Sigmoid colon (tissue), 7 donors: ENCODE data around the gene PSORS1C2. TPM values are rescaled to one million over a fixed set of nuclear protein-coding genes. Genes with fewer than 3 reads are reported as not detected.

Source experiments
- DNase-seq: peaks from one replicate; pipeline ENCODE4 v3.0.0-alpha.2; 2019
- H3K27ac ChIP-seq, 4 donors: fragments of 200-600 bp; sonication (generic); one replicate each; pipeline ENCODE4 v1.5.1; 2016 to 2019; ENCODE audit warnings: mild to moderate bottlenecking in 1 of 4
- H3K27me3 ChIP-seq, 3 donors: fragments of 200-600 bp; sonication (generic); one replicate each; pipeline ENCODE4 v1.5.1; 2019; ENCODE audit warnings: mild to moderate bottlenecking in 1 of 3
- H3K36me3 ChIP-seq, 4 donors: fragments of 200-600 bp; sonication (generic); one replicate each; pipeline ENCODE4 v1.5.1; 2016 to 2019
- H3K4me1 ChIP-seq, 4 donors: fragments of 200-600 bp; sonication (generic); one replicate each; pipeline ENCODE4 v1.5.1; 2017 to 2019
- H3K4me3 ChIP-seq, 4 donors: fragments of 200-600 bp; sonication (generic); one replicate each; pipeline ENCODE4 v1.5.1; 2017 to 2019; ENCODE audit warnings: mild to moderate bottlenecking in 2 of 4, moderate library complexity in 1 of 4
- H3K9me3 ChIP-seq, 4 donors: fragments of 200-600 bp in 3 of 4; sonication (generic) in 3 of 4; one replicate each; pipeline versions ENCODE4 v1.5.1 to v1.6.1; 2013 to 2019
- EP300 ChIP-seq, 4 donors: sonication (generic); formaldehyde crosslinking; IDR thresholded peaks; one replicate each; pipeline ENCODE4 v1.6.1; 2017; ENCODE audit warnings: antibody characterized with exemption in 4 of 4
- POLR2A ChIP-seq, 2 donors: fragments of 450-650 bp; IDR thresholded peaks; one replicate each; pipeline ENCODE4 v1.6.1; 2016; ENCODE audit warnings: antibody characterized with exemption in 2 of 2, mild to moderate bottlenecking in 2 of 2, moderate library complexity in 2 of 2
- POLR2AphosphoS5 ChIP-seq, 4 donors: sonication (generic); formaldehyde crosslinking; IDR thresholded peaks; one replicate each; pipeline ENCODE4 v1.6.1; 2017; ENCODE audit warnings: antibody characterized with exemption in 4 of 4
- WGBS, 2 donors: extraction: QIAGEN DNeasy Blood & Tissue Kit; methylation state at CpG; one replicate each; pipeline ENCODE4 v1.1.7; 2013; 5-methylcytosine and 5-hydroxymethylcytosine counted together
- intact Hi-C: fragments of 100-400 bp; cut with DNase I; formaldehyde crosslinking; loops from one replicate; pipeline ENCODE4 v1.15.1; 2023
- polyA plus RNA-seq, 3 donors: library from polyadenylated mRNA; stranded (reverse); fragments of 200-250 nt; gene quantifications; one replicate each; pipeline ENCODE4 v1.2.3, GENCODE V29; 2013
- small RNA-seq, 3 donors: library from RNA; depleted of rRNA; stranded (forward); fragments of <200 nt; gene quantifications; one replicate each; pipeline ENCODE3, GENCODE V24; 2016
- total RNA-seq, 4 donors: library from RNA; depleted of rRNA; stranded (reverse); fragments of >200 nt; gene quantifications; one replicate each; pipeline ENCODE4 v1.1.0, GENCODE V29; 2016
- TF ChIP-seq, protein P1 (sequence below), 4 experiments: fragments of 450-650 bp in 3 of 4; fragments of 200-600 bp in 1 of 4; IDR thresholded peaks; one replicate each; pipeline ENCODE4 v1.5.1; 2016 to 2019; ENCODE audit warnings: antibody characterized with exemption in 4 of 4, mild to moderate bottlenecking in 3 of 4, moderate library complexity in 2 of 4
- donor health status: healthy with polysubstance abuse.
- donor health status: Bipolar disorder and iron deficiency.
- donor health status: healthy.

PSORS1C2 gene
- total and polyA plus RNA-seq, 7 donors = not detected

DNA sequence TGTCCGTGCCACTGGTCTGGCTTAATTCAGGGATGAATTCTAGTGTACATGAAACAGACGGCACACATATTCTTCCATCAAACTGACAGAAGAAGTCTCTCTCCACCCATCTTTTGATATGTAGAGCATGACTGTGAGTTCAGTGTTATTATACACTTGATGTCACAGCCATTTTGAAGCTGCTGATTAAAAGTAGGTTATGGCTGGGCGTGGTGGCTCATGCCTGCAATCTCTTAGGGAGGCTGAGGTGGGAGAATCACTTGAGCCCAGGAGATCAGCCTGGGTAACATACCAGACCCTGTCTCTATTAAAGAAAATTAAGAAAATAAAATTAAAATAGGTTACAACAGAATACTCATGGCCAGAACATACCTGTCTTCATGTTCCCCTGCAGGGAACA lies 47.2 kb downstream of the PSORS1C2 start:
- H3K27me3 ChIP-seq = peaks cover 0 to 11% (median 0%) of the 10 kb centered on the region in 3 donors
- H3K36me3 ChIP-seq = no peaks in the 10 kb centered on the region
- 16 to 36% methylated on average over 3 of the region's 3 CpGs for WGBS, 2 donors
- peaks cover 0 to 7% (median 3%) of the 10 kb centered on the region in 4 donors for H3K4me1 ChIP-seq
- no peak for DNase-seq
- no peak overlapping the region for H3K27ac ChIP-seq
- H3K4me3 ChIP-seq = no peak overlapping the region
- intact Hi-C loops = no loop called here
- no peaks in the 10 kb centered on the region for H3K9me3 ChIP-seq
- TF ChIP-seq POLR2AphosphoS5 (IDR thresholded peaks at IDR 0.05) = no peak
- TF ChIP-seq, protein P1, sequence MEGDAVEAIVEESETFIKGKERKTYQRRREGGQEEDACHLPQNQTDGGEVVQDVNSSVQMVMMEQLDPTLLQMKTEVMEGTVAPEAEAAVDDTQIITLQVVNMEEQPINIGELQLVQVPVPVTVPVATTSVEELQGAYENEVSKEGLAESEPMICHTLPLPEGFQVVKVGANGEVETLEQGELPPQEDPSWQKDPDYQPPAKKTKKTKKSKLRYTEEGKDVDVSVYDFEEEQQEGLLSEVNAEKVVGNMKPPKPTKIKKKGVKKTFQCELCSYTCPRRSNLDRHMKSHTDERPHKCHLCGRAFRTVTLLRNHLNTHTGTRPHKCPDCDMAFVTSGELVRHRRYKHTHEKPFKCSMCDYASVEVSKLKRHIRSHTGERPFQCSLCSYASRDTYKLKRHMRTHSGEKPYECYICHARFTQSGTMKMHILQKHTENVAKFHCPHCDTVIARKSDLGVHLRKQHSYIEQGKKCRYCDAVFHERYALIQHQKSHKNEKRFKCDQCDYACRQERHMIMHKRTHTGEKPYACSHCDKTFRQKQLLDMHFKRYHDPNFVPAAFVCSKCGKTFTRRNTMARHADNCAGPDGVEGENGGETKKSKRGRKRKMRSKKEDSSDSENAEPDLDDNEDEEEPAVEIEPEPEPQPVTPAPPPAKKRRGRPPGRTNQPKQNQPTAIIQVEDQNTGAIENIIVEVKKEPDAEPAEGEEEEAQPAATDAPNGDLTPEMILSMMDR (IDR thresholded peaks at IDR 0.05) = no peak
- TF ChIP-seq POLR2A (IDR thresholded peaks at IDR 0.05) = no peak
- no peak for TF ChIP-seq EP300 (IDR thresholded peaks at IDR 0.05)

DNA sequence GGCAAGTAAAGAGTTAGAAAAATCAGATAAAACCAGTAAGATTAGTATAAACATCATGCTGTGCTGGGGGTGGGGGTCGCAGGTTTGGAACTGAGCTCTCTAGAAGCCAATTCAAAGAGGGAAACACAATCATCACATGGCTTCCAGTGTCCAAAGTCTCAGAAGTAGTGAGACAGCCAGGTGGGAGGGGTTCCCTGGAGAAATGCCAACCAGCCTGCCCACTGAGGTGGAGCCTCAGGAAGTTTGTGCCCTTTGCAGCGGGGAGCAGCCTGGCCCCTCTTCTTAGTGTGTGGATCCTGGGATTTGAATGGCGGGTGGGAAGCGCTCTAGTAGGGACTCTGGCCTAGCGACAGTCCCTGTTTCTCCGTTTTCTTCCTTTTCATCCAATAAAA lies 47.9 kb downstream of the PSORS1C2 start:
- no peak for DNase-seq
- Histone ChIP-seq H3K36me3 (no peaks in the 10 kb centered on the region), H3K27me3 (peaks cover 0 to 11% (median 0%) of the 10 kb centered on the region in 3 donors), H3K4me1 (peaks cover 0 to 10% (median 3%) of the 10 kb centered on the region in 4 donors), H3K4me3 (no peak overlapping the region), H3K9me3 (no peaks in the 10 kb centered on the region), H3K27ac (no peak overlapping the region)
- TF ChIP-seq EP300 (IDR thresholded peaks at IDR 0.05) = no peak
- TF ChIP-seq POLR2AphosphoS5 (IDR thresholded peaks at IDR 0.05) = no peak
- TF ChIP-seq POLR2A (IDR thresholded peaks at IDR 0.05) = no peak
- TF ChIP-seq, protein P1 (IDR thresholded peaks at IDR 0.05) = no peak
- intact Hi-C loops = no loop called here
- 80 to 88% methylated on average over 6 of the region's 6 CpGs for WGBS, 2 donors

DNA sequence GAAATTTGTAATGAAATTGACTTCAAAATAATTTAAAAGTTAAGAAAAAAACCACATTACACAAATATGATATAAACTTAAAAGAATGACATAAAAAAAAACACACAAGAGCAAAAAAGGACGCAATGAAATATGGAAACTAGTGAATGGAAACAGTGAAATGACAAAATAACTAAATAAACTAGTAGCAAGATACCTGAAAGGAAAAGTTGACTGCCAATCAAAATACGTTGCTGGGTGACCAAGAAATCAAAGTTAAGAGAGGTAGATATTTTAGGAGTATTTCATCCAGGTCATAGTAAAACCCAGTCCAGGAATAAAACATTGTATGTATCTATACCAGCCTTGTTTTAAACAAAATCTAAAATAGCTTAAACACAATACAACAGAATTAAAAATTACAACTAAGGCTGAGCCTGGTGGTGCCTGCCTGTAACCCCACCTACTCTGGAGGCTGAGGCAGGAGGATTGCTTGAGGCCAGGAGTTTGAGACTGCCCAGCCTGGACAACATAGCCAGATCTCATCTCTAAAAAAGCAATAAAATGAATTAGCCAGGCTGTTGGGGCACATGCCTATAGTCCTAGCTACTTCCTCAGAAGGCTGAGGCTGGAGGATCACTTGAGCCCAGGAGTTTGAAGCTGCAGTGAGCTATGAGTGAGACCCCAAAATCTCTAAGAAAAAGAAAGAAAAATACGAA lies 48.4 kb downstream of the PSORS1C2 start:
- H3K27ac ChIP-seq = no peak overlapping the region
- H3K4me1 ChIP-seq = peaks cover 0 to 10% (median 3%) of the 10 kb centered on the region in 4 donors
- intact Hi-C loops = no loop called here
- no peaks in the 10 kb centered on the region for H3K9me3 ChIP-seq
- no peaks in the 10 kb centered on the region for H3K36me3 ChIP-seq
- WGBS, 2 donors = 89 to 93% methylated on average over 3 of the region's 3 CpGs
- no peak for DNase-seq
- H3K27me3 ChIP-seq = peaks cover 0 to 11% (median 0%) of the 10 kb centered on the region in 3 donors
- TF ChIP-seq POLR2A (IDR thresholded peaks at IDR 0.05) (no peak), POLR2AphosphoS5 (IDR thresholded peaks at IDR 0.05) (no peak)
- no peak overlapping the region for H3K4me3 ChIP-seq

Small RNAs within 50 kb of the gene (small RNA-seq; reads per million reads assigned to genes)
- gene POLR2LP1 = 0 reads per million in 3 donors

Other genes with a start within 250 kb of the PSORS1C2 start
- 10 to 100 TPM in 2 of 4 donors, 1 to 10 TPM in 2; 7.7 to 28.5 (median 13.1) TPM for gene GTF2H4, start 230.9 kb downstream of the PSORS1C2 start, total RNA-seq
- 10 to 100 TPM in 2 of 3 donors, 1 to 10 TPM in 1; 9.9 to 21.9 (median 12.6) TPM for gene GTF2H4, start 230.9 kb downstream of the PSORS1C2 start, polyA plus RNA-seq
- gene VARS2, start 224.8 kb downstream of the PSORS1C2 start, total RNA-seq = 10 to 100 TPM in 1 of 4 donors, 1 to 10 TPM in 3; 6.7 to 13.0 (median 9.0) TPM
- 10 to 100 TPM in 1 of 3 donors, 1 to 10 TPM in 2; 6.9 to 23.0 (median 7.8) TPM for gene VARS2, start 224.8 kb downstream of the PSORS1C2 start, polyA plus RNA-seq
- gene SFTA2, start 206.9 kb downstream of the PSORS1C2 start, total RNA-seq = not detected
- 1 to 10 TPM in 1 of 3 donors, not detected in 2; 3.6 TPM for gene SFTA2, start 206.9 kb downstream of the PSORS1C2 start, polyA plus RNA-seq
- not detected for gene MUCL3, start 198.1 kb downstream of the PSORS1C2 start, total RNA-seq
- gene MUCL3, start 198.1 kb downstream of the PSORS1C2 start, polyA plus RNA-seq = under 1 TPM in 1 of 3 donors, not detected in 2; under 0.01 TPM
- gene MUC21, start 155.3 kb downstream of the PSORS1C2 start, total RNA-seq = not detected
- 1 to 10 TPM in 1 of 3 donors, under 1 TPM in 1, not detected in 1; 0.19 to 1.2 TPM for gene MUC21, start 155.3 kb downstream of the PSORS1C2 start, polyA plus RNA-seq
- gene MUC22, start 128.6 kb downstream of the PSORS1C2 start, total RNA-seq = not detected
- gene MUC22, start 128.6 kb downstream of the PSORS1C2 start, polyA plus RNA-seq = not detected
- gene C6orf15, start 26.5 kb downstream of the PSORS1C2 start, total RNA-seq = not detected
- not detected for gene C6orf15, start 26.5 kb downstream of the PSORS1C2 start, polyA plus RNA-seq
- 1 to 10 TPM in 1 of 4 donors, under 1 TPM in 3; 0.49 to 2.7 (median 0.63) TPM for gene PSORS1C1, start 24.3 kb downstream of the PSORS1C2 start, total RNA-seq
- gene PSORS1C1, start 24.3 kb downstream of the PSORS1C2 start, polyA plus RNA-seq = 10 to 100 TPM in 1 of 3 donors, 1 to 10 TPM in 2; 4.2 to 33.3 (median 5.4) TPM
- not detected for gene CDSN, start 18.6 kb downstream of the PSORS1C2 start, total RNA-seq
- not detected for gene CDSN, start 18.6 kb downstream of the PSORS1C2 start, polyA plus RNA-seq
- 10 to 100 TPM in 3 of 4 donors, 1 to 10 TPM in 1; 8.7 to 20.2 (median 12.7) TPM for gene CCHCR1, start 18.7 kb upstream of the PSORS1C2 start, total RNA-seq
- gene CCHCR1, start 18.7 kb upstream of the PSORS1C2 start, polyA plus RNA-seq = 10 to 100 TPM; 11.4 to 39.3 (median 14.8) TPM
- 1 to 10 TPM; 2.6 to 4.6 (median 3.0) TPM for gene TCF19, start 19.5 kb upstream of the PSORS1C2 start, total RNA-seq
- gene TCF19, start 19.5 kb upstream of the PSORS1C2 start, polyA plus RNA-seq = 10 to 100 TPM in 1 of 3 donors, 1 to 10 TPM in 2; 3.6 to 11.7 (median 6.2) TPM
- under 1 TPM in 2 of 4 donors, not detected in 2; 0.16 to 0.27 TPM for gene POU5F1, start 31.6 kb upstream of the PSORS1C2 start, total RNA-seq
- gene POU5F1, start 31.6 kb upstream of the PSORS1C2 start, polyA plus RNA-seq = 1 to 10 TPM in 2 of 3 donors, not detected in 1; 1.6 to 9.8 TPM
- gene HLA-C, start 133.0 kb upstream of the PSORS1C2 start, total RNA-seq = 100 to 1,000 TPM; 129 to 351 (median 273) TPM
- 100 to 1,000 TPM; 166 to 907 (median 437) TPM for gene HLA-C, start 133.0 kb upstream of the PSORS1C2 start, polyA plus RNA-seq
- gene HLA-B, start 218.1 kb upstream of the PSORS1C2 start, total RNA-seq = 100 to 1,000 TPM; 346 to 491 (median 365) TPM
- gene HLA-B, start 218.1 kb upstream of the PSORS1C2 start, polyA plus RNA-seq = 1,000 to 10,000 TPM in 2 of 3 donors, 100 to 1,000 TPM in 1; 279 to 3,047 (median 1,275) TPM